Vagina (tissue), 2 donors: ENCODE data around the gene IGFL4. TPM values are rescaled to one million over a fixed set of nuclear protein-coding genes. Genes with fewer than 3 reads are reported as not detected.

Experiments used
- DNase-seq, 2 donors: peaks; one replicate each; pipeline ENCODE4 v3.0.0-alpha.2; 2017; ENCODE audit errors: extremely low spot score in 2 of 2
- H3K27ac ChIP-seq: fragments of 200-600 bp; sonication (generic); one replicate; pipeline ENCODE4 v1.5.1; 2019
- H3K27me3 ChIP-seq: fragments of 200-600 bp; sonication (generic); one replicate; pipeline ENCODE4 v1.5.1; 2019
- H3K36me3 ChIP-seq, 2 donors: fragments of 200-600 bp; sonication (generic); one replicate each; pipeline ENCODE4 v1.5.1; 2017 to 2019
- H3K4me1 ChIP-seq: fragments of 200-600 bp; sonication (generic); one replicate; pipeline ENCODE4 v1.5.1; 2019
- H3K4me3 ChIP-seq, 2 donors: fragments of 200-600 bp; sonication (generic); 1 replicate in 1 of 2; 2 replicates in 1 of 2; pipeline ENCODE4 v1.5.1; 2016 to 2019
- H3K9me3 ChIP-seq: fragments of 200-600 bp; sonication (generic); one replicate; pipeline ENCODE4 v1.5.1; 2019
- POLR2A ChIP-seq, 2 donors: fragments of 450-650 bp; IDR thresholded peaks; one replicate each; pipeline ENCODE4 v1.6.1; 2017; ENCODE audit warnings: antibody characterized with exemption in 2 of 2, mild to moderate bottlenecking in 2 of 2, moderate library complexity in 2 of 2
- POLR2AphosphoS5 ChIP-seq, 2 donors: sonication (generic); formaldehyde crosslinking; IDR thresholded peaks; one replicate each; pipeline ENCODE4 v1.9.0; 2017; ENCODE audit warnings: antibody characterized with exemption in 2 of 2, mild to moderate bottlenecking in 2 of 2, low read depth in 1 of 2; ENCODE audit not compliant: insufficient read depth in 1 of 2
- intact Hi-C: fragments of 100-400 bp; cut with DNase I; formaldehyde crosslinking; loops from one replicate; pipeline ENCODE4 v1.15.1; 2023
- total RNA-seq: library from RNA; depleted of rRNA; stranded (reverse); fragments of >200 nt; gene quantifications from one replicate; pipeline ENCODE4 v1.2.3, GENCODE V29; 2016
- TF ChIP-seq, protein P1 (sequence below), 3 experiments: fragments of 450-650 bp in 2 of 3; fragments of 200-600 bp in 1 of 3; sonication (generic) in 1 of 3; IDR thresholded peaks; one replicate each; pipeline ENCODE4 v1.5.1; 2017 to 2019; ENCODE audit warnings: antibody characterized with exemption in 3 of 3, mild to moderate bottlenecking in 2 of 3, moderate library complexity in 2 of 3

IGFL4 gene
- total RNA-seq, 1 donor from 2014 or later = not detected

DNA sequence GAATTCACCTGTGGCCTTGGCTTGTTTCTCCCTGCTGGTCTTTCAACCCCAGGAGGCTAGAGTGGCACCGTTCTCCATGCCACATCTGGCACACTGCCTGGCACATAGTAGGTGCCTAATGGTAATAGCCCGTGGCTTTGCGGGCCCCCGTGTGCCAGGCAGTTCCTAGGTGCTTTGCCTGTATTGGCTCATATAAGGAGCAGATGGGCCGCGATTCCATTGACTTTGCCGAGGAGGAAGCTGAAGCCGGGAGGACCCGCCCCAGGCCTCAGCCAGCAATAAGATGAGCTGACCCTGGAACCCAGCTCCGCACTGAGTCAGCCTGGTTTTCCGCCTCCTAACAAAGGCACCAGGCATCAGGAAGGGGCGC lies 18.8 kb downstream of the IGFL4 start:
- H3K27ac ChIP-seq = no peak overlapping the region
- no peak overlapping the region for H3K4me3 ChIP-seq
- no peak for DNase-seq
- TF ChIP-seq POLR2AphosphoS5 (IDR thresholded peaks at IDR 0.05; ENCODE audit: insufficient read depth in 1 of 2, low read depth in 1 of 2) = no peak
- TF ChIP-seq POLR2A (IDR thresholded peaks at IDR 0.05) = no peak
- TF ChIP-seq, protein P1, sequence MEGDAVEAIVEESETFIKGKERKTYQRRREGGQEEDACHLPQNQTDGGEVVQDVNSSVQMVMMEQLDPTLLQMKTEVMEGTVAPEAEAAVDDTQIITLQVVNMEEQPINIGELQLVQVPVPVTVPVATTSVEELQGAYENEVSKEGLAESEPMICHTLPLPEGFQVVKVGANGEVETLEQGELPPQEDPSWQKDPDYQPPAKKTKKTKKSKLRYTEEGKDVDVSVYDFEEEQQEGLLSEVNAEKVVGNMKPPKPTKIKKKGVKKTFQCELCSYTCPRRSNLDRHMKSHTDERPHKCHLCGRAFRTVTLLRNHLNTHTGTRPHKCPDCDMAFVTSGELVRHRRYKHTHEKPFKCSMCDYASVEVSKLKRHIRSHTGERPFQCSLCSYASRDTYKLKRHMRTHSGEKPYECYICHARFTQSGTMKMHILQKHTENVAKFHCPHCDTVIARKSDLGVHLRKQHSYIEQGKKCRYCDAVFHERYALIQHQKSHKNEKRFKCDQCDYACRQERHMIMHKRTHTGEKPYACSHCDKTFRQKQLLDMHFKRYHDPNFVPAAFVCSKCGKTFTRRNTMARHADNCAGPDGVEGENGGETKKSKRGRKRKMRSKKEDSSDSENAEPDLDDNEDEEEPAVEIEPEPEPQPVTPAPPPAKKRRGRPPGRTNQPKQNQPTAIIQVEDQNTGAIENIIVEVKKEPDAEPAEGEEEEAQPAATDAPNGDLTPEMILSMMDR (IDR thresholded peaks at IDR 0.05) = no peak
- H3K27me3 ChIP-seq = no peaks in the 10 kb centered on the region
- no peaks in the 10 kb centered on the region for H3K36me3 ChIP-seq
- peaks cover 2% of the 10 kb centered on the region for H3K4me1 ChIP-seq
- H3K9me3 ChIP-seq = no peaks in the 10 kb centered on the region
- intact Hi-C loops = no loop called here

DNA sequence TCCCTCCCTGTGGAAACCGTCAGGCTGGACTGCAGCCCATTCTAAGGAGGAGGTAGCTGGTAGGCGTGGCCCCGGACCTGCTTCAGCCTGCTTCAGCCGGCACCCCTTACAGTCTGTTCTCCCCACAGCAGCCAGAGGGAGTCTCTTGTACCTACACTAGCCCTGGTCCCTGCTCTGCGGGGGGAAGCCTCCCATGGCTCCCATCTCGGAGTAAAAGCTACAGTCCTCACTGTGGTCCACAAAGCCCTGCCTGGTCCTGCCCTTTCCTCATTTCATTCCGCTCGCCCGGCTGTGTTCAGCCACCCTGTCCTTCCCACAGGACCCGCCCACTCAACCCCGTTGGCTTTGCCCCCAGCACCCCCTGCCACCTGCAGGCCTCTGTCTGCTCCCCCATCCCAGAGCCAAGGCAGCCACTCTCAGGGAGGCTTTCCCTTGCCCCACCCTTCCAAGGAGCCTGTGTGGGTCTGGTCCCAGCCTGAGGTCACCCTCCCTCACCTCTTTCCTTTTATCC lies 19.2 kb downstream of the IGFL4 start:
- Histone ChIP-seq H3K36me3 (no peaks in the 10 kb centered on the region), H3K27ac (no peak overlapping the region), H3K4me3 (no peak overlapping the region), H3K9me3 (no peaks in the 10 kb centered on the region), H3K4me1 (peaks cover 4% of the 10 kb centered on the region), H3K27me3 (no peaks in the 10 kb centered on the region)
- intact Hi-C loops = no loop called here
- TF ChIP-seq POLR2AphosphoS5 (IDR thresholded peaks at IDR 0.05; ENCODE audit: insufficient read depth in 1 of 2, low read depth in 1 of 2) (no peak), POLR2A (IDR thresholded peaks at IDR 0.05) (no peak)
- TF ChIP-seq, protein P1 (IDR thresholded peaks at IDR 0.05) = no peak
- DNase-seq = no peak

GRCh38 chr19:46020819-46021125 lies 20.0 kb downstream of the IGFL4 start:
- no peaks in the 10 kb centered on the region for H3K9me3 ChIP-seq
- intact Hi-C loops = no loop called here
- peaks cover 11% of the 10 kb centered on the region for H3K4me1 ChIP-seq
- DNase-seq = no peak
- no peak overlapping the region for H3K27ac ChIP-seq
- H3K4me3 ChIP-seq = no peak overlapping the region
- no peak for TF ChIP-seq POLR2A (IDR thresholded peaks at IDR 0.05)
- TF ChIP-seq, protein P1 (IDR thresholded peaks at IDR 0.05) = no peak
- no peaks in the 10 kb centered on the region for H3K36me3 ChIP-seq
- H3K27me3 ChIP-seq = no peaks in the 10 kb centered on the region

GRCh38 chr19:46019270-46019669 lies 21.5 kb downstream of the IGFL4 start:
- H3K27me3 ChIP-seq = no peaks in the 10 kb centered on the region
- H3K4me3 ChIP-seq = no peak overlapping the region
- H3K4me1 ChIP-seq = peaks cover 23% of the 10 kb centered on the region
- H3K27ac ChIP-seq = no peak overlapping the region
- no peaks in the 10 kb centered on the region for H3K9me3 ChIP-seq
- no peak for DNase-seq
- H3K36me3 ChIP-seq = no peaks in the 10 kb centered on the region
- intact Hi-C loops = loop anchor here (10.0 kb wide), 2 partner anchors 144 to 204 kb away; partner anchors contain the start of gene RSPH6A
- no peak for TF ChIP-seq POLR2AphosphoS5 (IDR thresholded peaks at IDR 0.05; ENCODE audit: insufficient read depth in 1 of 2, low read depth in 1 of 2)
- TF ChIP-seq POLR2A (IDR thresholded peaks at IDR 0.05) = no peak
- TF ChIP-seq, protein P1 (IDR thresholded peaks at IDR 0.05) = no peak

DNA sequence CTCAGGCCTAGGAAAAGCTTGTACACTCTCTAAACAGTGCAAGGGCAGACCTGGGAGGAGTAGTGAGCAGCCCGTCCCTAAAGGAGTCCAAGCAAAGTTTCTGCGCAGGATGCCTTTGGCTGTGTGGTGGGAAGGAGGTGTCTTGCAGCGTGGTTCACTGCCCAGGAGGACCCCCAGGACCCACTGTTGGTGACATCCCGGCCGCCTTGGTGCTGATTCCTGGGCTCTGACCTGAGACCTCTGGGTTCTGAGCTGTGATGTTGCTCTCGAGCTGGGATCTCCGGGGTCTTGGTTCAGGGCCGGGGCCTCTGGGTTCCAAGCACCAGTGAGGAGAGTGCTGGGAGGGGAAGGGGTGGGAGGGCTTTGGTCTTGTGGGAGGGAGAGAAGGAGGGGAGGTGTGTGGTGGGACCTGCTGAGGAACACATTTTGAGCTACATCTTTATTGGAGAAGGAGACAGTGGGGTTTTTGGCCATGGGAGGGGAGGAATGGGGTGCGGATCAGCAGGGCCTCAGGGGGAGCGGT lies 22.0 kb downstream of the IGFL4 start:
- TF ChIP-seq, protein P1 (IDR thresholded peaks at IDR 0.05) = no peak
- TF ChIP-seq POLR2A (IDR thresholded peaks at IDR 0.05) (no peak), POLR2AphosphoS5 (IDR thresholded peaks at IDR 0.05; ENCODE audit: insufficient read depth in 1 of 2, low read depth in 1 of 2) (no peak)
- Histone ChIP-seq H3K36me3 (no peaks in the 10 kb centered on the region), H3K4me1 (peaks cover 23% of the 10 kb centered on the region), H3K27ac (no peak overlapping the region), H3K4me3 (no peak overlapping the region), H3K9me3 (no peaks in the 10 kb centered on the region), H3K27me3 (no peaks in the 10 kb centered on the region)
- intact Hi-C loops = loop anchor here (10.0 kb wide), 2 partner anchors 144 to 204 kb away; partner anchors contain the start of gene RSPH6A
- no peak for DNase-seq
